GM19455 (cell line): ENCODE measurements around the gene DIS3L2.
"Not testable (repeated sequence)": the region's sequence is repeated elsewhere in the genome, so short reads cannot be mapped to it uniquely, and the experiment has no call there.

Experiments used
- ATAC-seq: cut with Tn5 transposase; IDR thresholded peaks from one replicate; pipeline ENCODE4 v1.9.1; 2021; ENCODE audit not compliant: unreplicated experiment

Gene DIS3L2

DNA sequence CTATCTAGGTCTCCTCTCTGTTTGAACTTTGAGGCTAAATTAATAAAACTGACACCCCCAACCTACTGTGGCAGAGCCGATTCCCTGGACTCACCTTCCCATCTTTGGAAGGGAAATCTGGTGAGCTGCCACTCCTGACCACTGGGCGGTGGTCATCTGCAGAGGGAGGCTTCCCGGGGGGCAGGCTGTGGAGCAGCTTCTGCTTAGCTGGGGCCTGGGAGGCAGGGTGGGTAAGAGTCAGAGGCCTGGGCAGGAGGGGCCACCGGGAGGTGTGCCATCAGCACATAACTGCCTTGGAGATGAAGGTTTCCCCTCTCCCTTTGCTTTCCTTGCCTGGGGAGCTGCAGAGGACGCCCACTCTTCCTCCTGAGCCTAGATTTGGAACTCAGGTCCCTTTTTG lies 33.0 kb upstream of the DIS3L2 start:
- ATAC-seq = no peak

DNA sequence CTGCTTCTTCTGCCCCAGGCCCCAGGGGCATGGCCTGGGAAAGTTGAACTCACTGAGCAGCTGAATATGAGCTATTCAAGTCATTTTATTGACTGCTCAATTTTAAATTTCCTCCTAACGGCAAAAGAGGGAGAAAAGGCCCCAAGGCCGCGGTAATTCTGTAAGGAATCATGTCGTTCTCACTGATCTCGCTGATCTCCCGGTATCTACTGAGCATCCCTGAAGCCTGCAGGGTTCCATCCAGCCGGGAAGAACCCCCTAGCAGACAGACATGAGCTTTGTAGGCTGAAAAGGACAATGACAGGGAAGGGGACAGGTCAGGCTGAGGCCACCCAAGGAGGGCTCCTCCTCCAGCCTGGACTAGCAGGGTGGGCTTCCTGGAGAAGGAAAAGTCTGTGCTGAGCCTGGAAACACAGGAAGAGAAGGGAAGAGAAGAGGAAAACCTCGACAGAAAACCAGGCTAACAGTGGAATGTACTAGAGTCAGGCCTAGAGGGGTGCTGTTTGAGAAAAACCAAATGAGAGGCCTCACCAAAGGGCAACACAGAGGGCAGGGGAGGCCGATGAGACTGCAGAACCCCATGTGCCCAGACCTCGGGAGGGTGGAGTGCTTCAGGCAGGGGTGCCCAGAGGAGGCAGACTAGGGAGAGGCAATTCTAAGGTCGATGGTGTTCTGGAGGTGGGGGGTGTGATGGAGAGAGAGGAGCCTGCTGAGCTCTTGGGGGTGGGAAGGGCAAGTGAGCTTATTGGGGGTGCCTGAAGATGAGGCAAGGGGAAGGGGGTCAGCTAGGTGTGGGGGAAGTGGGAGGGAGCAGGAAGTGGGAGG lies 32.4 kb upstream of the DIS3L2 start:
- ATAC-seq = no peak

DNA sequence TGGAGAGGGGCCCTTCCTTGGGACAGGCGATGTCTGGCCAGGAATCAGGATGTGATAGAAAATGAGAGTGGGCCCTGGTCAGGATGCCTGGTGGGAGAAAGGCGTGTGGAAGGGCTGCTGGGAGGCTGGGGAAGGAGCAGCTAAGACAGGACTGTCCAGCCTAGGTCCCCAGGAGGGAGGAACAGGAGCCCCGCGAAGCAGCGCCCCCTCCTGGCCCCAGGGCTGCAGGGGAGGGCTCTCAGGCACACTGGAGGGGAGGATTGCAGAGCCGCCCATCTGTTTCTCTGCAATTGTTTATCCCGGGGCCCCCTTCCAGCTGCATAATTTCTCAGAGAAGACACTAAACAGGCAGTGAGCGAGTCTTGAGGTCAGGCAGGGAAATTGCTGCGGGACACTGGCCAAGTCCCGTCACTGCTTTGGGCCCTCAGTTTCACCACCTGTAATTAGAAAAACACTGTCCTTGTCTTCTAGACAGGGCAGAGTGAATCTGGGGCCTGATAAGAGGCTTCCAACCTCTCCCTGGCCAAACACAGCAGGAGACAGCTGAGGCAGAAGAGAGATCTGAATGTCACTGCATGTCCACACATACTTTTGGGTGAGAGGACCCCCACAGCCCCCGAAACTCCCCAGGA lies 31.4 kb upstream of the DIS3L2 start:
- no peak for ATAC-seq

DNA sequence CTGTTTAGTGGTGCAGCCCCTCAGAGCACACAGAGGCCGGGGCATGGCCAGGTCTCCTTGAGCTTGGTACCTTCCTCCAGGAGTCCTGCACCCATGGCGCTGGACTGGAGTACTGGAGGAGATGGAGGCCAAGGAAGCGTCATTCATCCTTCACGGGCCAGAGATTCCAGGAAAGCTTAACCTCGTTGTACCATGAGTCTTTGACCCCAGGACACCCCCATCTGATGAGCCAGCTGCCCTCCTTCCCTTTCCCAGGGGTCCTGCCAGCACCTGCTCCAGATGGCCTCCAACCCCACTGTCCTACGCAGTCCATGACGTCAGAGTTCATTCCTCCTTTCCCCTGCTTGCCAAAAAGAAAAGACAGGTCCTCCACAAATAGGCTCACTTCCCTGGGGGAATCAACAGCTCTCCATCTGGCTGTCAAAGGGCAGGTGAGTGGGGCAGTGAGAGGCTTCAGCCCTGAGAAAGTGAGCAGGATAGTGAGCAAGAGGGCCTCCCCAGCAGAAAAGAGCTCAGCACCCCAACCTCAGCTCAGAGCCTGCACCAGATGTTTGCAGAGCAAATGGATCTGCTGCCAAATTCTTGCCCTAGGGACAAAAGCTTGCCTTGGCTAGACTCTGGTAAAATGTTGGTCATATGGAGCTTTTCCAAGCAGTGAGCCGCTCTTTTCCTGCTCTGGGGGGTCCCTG lies 30.8 kb upstream of the DIS3L2 start:
- ATAC-seq = no peak

DNA sequence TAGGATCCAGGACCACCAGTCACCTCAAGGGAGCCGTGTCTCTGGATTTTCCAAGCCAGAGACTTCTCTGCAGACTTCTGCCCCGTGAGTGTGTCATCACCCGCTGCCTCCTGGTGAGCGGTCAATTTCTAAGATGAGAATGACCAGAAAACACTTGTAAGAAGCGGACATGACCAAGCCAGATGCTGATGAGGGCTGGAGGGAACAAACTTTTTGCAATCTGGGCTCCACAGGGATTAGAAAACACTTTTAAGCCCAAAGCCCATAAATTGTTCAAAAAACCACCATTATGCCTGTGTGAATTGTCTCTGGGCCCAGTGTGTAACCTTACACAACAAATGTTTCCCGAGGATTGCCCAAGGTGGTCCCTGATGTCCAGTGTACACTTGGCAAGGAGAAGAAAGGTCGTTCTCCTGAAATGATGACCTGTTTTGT lies 30.0 kb upstream of the DIS3L2 start:
- ATAC-seq = no peak

DNA sequence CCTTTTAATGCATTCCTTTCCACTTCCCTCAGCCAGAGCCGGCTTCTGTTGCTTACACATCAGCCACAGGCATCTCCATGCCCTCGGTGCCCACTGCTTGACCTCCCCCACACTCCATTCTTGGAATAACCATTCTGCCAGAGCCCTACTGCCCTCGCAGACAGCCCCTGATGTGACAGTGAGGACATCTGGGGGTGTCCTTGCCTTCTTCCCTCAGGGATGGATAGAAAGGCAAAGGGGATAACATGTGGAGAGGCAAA lies 28.9 kb upstream of the DIS3L2 start:
- no peak for ATAC-seq

DNA sequence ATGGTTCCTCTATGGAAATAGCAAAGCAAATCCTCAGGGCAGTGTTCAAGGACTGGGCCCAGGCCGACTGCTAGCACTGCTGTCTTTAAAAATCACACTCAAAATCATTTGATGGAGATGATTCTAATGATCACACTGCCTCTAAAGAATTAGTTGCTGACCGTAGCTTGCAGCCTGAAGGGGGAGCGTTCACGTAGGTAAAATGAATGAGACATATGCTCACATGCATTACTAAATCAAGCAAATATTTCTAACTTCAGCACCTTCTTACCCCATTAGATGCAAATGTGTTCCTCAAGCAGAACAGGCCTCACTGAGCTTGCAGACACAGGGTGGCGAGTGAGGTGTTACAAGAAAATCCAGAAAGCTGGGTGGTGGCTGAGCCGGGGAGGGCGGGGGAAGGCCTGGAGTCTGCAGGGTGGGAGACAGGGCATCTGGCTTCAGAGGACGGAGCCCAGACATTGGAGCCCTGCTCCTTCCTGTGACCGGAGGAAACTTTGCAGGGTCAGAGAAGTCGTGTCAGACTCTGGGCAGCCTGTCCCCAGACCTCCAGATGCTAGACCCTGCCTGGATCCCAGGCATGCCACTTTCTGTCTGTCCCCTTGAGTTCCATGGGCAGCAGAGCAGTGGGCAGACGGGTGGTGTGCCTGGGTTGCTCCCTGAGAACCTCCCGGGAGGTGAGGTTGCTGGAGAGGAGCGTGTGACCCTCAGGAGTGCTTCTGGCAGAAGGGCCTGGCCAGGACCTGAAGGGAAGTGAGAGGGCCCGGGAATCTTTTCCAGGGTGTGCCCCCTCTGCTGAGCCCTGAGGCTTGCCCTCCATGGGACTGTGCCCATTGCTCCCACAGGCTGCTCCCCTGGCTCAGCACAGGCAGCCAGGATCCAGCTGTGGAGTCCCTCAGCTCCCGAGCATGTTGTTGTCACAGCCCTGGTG lies 28.3 kb upstream of the DIS3L2 start:
- no peak for ATAC-seq

DNA sequence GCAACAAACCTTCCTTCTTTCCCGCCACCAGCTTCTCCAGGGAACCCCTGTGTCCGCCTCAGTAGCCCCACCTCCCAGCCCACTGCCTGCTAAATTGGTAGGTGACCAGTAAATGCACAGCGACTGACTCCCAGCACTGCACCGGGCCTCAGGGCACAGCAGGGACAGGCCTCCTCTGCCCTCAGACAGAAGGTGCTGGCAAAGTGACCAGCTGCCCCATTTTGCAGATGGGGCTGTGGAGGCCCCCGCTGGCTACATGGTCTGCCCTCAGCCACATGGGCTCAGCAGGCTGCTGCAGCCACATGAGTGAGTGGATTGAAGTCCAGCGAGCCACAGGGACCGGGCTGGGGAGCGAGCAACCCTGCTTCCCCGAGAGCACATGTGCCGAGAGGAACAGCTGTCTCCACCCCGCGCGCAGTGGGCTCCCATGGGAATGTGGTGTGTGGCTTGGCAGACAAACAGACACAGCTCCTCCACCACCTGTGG lies 27.6 kb upstream of the DIS3L2 start:
- no peak for ATAC-seq

DNA sequence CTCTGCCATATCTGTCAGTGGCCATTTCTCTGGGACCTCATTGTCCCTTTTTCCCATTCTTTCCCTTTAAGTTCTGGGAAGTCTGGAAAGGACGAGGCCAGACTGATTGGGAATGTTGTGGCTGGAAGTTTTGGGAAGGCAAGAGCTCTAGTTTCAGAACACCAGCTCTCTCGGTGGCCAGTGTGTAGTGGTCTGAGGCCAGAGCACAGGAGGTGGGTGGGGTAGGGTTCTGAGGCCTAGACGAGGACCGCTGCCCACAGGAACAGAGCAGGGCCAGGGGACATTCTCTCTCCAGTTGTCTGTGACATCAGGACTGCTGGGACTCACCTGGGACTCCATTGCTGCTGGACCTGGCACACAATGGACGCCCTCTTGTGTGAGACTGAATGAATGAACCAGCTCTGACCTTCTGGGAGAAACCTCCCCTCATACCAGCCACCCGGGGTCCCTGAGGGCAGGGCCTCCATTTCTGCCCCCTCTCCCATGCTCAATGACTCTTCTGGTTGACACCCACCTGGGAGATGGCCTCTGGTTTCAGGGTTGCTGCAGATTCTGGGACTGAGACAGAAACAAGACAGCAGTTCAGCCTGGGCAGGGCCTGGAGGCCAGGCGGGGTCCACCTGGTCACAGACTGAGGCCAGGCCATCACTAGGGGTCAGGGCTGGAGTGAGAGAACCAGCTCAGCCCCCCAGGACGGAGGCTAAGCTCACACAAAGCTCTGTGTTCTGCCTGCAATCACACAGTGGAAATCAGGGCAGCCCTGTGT lies 26.9 kb upstream of the DIS3L2 start:
- no peak for ATAC-seq

DNA sequence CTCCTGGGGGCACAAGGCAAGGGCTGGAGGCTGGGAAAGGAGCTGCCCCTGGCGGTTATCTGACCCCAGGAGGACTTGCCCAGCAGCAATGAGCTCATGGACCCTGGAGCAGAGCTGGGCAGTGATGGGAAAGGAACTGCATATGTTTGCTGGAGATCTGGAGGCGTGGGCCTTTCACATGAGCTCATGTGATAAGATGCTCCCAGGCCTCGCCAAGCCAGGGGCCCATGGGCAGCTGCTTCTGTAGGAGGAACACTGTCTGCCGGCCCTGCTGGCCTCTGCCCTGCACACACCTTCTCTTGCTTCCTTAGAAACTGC lies 26.3 kb upstream of the DIS3L2 start:
- ATAC-seq = no peak

DNA sequence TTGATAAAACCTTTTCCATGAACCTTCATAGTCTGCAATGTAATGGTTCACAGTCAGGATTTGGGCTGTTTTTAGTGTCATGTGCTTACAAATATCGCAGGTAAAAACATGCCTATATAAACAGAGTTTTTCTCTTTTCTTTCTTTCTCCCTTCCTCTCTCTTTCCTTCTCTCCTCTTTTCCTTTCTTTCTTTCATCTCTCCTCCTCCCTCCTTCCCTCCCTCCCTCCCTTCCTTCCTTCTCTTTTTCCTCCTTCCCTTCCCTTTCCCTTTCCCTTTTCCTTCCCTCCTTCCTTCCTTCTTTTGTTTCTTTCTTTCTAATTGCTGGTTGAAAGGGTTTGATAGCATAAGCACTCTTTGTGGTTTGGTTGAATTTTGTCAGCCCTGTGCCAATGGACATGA lies 25.7 kb upstream of the DIS3L2 start:
- ATAC-seq = no peak

DNA sequence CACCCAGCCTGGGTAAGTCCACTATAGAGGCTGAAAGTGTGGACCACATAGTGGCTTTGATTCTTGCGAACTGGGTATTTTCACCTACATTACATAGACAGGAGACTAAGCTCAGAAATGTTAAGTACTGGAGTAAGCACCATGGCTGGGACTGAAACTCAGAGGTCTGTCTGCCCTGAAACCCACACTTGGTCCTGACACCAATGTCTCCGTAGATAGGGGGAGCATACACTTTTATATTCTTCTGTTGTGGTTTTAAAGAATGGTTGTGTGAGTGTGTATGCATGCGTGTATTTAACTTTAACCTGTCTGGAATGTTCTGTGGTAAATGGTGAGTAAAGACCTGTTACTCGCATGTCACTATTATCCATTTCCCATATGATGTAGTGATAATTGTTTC lies 25.0 kb upstream of the DIS3L2 start:
- ATAC-seq = no peak

DNA sequence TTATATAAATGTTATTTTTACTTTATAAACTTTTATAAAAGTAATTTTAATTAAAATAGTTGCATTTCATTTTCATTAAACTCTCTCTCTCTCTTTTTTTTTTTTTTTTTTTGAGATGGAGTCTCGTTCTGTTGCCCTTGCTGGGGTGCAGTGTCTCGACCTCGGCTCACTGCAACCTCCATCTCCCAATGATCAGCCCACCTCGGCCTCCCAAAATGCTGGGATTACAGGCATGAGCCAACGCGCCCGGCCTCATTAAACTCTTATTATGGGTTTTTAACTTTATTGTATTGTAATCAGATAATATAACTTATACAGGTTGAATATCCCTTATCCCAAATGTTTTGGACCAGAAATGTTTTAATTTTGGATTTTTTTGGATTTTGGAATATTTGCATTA lies 24.5 kb upstream of the DIS3L2 start:
- ATAC-seq = no peak

DNA sequence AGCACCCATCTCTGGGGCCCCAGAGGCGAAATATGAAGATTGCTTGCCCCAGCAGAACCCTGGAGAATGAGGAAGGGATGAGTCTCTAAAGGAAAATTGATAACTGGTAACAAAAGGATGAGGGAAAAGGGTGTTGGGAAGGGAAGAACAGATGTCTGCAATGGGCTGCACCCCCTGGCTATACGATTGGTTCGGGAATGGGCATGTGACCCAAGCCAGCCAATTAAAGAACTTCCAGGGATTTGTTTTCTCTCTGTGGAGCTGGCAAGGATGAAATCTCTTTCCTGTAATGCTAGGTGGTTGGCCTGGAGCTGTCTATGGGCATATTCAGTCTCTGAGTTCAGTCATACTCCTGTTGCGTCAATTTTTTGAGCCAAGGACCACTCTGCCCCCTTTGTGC lies 22.5 kb upstream of the DIS3L2 start:
- ATAC-seq = no peak

DNA sequence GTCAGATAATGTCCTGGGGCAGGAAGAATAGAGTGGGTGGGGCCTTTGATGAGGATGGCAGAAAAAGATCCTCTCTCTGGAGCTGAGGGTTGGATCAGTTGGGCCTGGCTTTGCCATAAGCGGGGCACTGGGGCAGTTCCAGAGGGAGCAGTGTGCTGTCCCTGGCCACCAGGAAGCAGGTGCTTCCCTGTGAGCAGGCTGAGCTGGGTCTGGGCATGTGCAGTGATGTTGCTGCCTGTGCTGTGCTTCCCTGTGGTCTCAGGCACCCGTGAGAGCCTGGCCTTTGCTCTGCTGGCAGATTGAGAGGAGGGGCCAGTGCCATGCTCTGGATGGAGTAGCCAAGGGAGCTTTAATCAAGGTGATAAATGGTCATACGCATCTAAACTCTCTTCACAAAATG lies 20.7 kb upstream of the DIS3L2 start:
- ATAC-seq = no peak

DNA sequence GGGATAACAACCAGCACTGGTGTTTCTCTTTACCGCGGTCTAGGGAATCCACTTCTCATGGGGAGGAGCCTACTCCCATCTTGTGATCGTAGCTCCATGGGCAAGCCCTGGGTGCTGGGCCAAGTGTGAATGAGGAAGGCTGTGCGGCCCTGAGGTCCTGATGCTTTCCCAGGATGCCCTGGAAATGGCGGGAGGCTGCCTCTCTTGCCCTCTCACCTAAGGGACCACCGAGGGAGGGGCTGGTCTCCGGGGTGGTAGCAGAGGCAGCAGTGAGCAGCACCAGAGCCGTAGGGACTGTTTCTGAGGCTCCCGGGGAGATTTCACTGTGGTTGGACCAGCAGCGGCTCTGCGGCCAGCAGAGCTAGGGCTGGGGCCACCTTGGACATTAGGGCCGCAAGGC lies 19.8 kb upstream of the DIS3L2 start:
- no peak for ATAC-seq

DNA sequence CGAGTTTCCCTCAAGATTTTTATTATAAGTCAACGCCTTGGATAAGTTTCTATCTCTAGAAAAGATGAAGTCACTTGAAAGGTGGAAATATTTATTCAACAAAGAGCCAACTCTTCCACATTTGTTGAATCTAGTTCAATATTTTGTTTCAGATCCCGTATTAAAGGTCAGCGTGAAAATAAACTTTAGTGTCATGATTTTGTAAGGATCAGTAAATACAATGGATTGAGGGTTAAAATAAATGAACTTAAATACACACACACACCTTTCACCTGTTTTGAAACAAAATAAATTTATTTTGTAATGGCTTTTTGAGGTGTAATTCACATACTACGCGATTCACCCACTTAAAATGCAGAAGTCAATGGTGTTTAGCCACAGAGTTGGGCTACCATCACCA lies 19.3 kb upstream of the DIS3L2 start:
- ATAC-seq = no peak

DNA sequence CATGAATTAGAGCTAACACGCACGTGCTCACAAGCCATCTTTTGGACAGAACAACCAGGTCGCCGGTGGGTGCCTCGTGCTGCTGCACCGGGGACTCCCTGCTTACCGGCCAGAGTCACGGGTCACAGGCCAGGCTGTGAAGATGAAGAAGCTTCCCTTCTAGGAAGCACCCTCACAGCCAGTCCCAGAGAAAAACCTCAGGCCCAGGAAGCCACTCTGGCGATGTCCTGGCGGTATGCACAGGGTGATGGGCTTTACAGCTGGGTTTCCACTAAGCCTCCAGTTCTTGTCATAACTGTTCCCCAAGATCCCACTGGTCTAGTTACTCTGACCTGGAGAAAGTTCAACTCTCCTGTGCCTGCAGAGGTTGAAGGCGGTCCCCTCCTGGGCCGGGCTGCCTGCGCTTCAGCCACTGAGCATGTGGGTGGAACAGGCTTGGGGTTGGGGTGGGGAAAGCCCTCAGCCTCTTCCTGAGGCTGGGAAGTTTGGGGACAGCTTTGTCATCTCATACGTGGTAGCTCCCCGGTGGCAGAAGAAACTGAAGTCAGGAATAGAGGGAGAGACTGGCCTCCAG lies 15.2 kb upstream of the DIS3L2 start:
- ATAC-seq = no peak

DNA sequence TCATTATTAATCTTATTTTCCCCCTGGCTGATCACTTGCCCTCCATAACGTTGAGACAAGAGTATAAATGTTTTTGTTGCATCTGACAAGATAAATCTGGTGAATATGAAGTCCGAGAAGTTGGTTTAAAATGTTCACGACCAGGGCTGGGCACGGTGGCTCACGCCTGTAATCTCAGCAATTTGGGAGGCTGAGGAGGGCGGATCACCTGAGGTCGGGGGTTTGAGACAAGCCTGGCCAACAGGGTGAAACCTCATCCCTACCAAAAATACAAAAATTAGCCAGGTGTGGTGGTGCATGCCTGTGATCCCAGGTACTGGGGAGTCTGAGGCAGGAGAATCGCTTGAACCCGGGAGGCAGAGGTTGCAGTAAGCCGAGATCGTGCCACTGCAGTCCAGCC lies 14.4 kb upstream of the DIS3L2 start:
- not testable (repeated sequence) for ATAC-seq

DNA sequence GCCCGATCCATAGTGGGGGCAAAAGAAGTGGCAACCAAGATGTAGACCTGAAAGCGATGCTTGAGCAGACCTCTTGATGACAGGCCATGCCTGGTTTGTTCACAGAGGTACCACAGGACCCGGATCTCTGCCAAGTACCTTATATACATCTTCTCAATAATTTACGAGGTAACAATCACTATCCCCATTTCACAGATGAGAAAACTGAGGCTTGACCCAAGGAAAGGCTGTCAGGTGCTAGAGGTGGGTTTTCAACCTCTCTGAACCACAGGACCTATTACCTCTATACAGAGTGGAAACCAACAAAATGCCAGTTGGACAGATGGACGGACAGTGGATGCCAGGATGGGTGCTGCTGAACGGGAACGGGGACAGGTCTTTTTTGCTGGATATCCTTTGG lies 13.8 kb upstream of the DIS3L2 start:
- ATAC-seq = no peak
